DND-41 (cell line): ENCODE results near the gene VWA1.
"Not testable (repeated sequence)": the region's sequence is repeated elsewhere in the genome, so short reads cannot be mapped to it uniquely, and the experiment has no call there.

Experiments
- ATAC-seq: fragments of 200-7000 bp; cut with Tn5 transposase; 3 replicates; pipeline ENCODE4 v1.9.1; 2021; ENCODE audit warnings: low read depth; ENCODE audit not compliant: insufficient read depth
- DNase-seq: peaks from one replicate; pipeline ENCODE4 v3.0.0-alpha.2; 2020
- H2AFZ ChIP-seq: 2 replicates; pipeline ENCODE4 v1.6.0; 2012; ENCODE audit warnings: low read depth, low read length
- H3K27ac ChIP-seq: 2 replicates; pipeline ENCODE4 v1.5.1; 2012; ENCODE audit warnings: low read length, inconsistent platforms
- H3K27me3 ChIP-seq: fragments of 200-600 bp; sonication (generic); 2 replicates; pipeline ENCODE4 v1.6.0; 2012; ENCODE audit warnings: low read length, mild to moderate bottlenecking, inconsistent platforms; ENCODE audit not compliant: insufficient read depth, poor library complexity
- H3K36me3 ChIP-seq: 2 replicates; pipeline ENCODE4 v1.5.1; 2012; ENCODE audit warnings: low read length, inconsistent platforms; ENCODE audit not compliant: insufficient read depth
- H3K4me1 ChIP-seq: 2 replicates; pipeline ENCODE4 v1.5.1; 2012; ENCODE audit warnings: mild to moderate bottlenecking, low read length; ENCODE audit not compliant: insufficient read depth
- H3K4me2 ChIP-seq: 2 replicates; pipeline ENCODE4 v1.6.0; 2012; ENCODE audit warnings: mild to moderate bottlenecking, moderate library complexity, low read length, inconsistent platforms; ENCODE audit not compliant: insufficient read depth
- H3K4me3 ChIP-seq, 2 experiments: fragments of 200-600 bp in 1 of 2; shearing (Covaris generic) in 1 of 2; 2 replicates each; pipeline ENCODE4 v1.5.1; 2012 to 2016; ENCODE audit warnings: inconsistent platforms in 2 of 2, low read length in 2 of 2, mild to moderate bottlenecking in 2 of 2, low read depth in 1 of 2, moderate library complexity in 1 of 2
- H3K79me2 ChIP-seq: 2 replicates; pipeline ENCODE4 v1.6.0; 2012; ENCODE audit warnings: low read length, inconsistent platforms; ENCODE audit not compliant: insufficient read depth
- H3K9ac ChIP-seq: 2 replicates; pipeline ENCODE4 v1.6.0; 2012; ENCODE audit warnings: low read depth, mild to moderate bottlenecking, inconsistent platforms, low read length, moderate library complexity
- H3K9me3 ChIP-seq: 2 replicates; pipeline ENCODE4 v1.5.1; 2012; ENCODE audit warnings: low read length, moderate library complexity, mild to moderate bottlenecking, inconsistent platforms; ENCODE audit not compliant: insufficient read depth, severe bottlenecking
- H4K20me1 ChIP-seq: 2 replicates; pipeline ENCODE4 v1.6.0; 2012; ENCODE audit warnings: low read length; ENCODE audit not compliant: insufficient read depth
- EZH2 ChIP-seq: IDR thresholded peaks from 3 replicates; pipeline ENCODE4 v1.6.1; 2012; ENCODE audit warnings: borderline replicate concordance, low read depth, mild to moderate bottlenecking, moderate library complexity, low read length, inconsistent platforms; ENCODE audit not compliant: severe bottlenecking
- TF ChIP-seq, protein P1 (sequence below): IDR thresholded peaks from 2 replicates; pipeline ENCODE4 v1.5.1; 2012; ENCODE audit warnings: borderline replicate concordance, low read length, moderate library complexity, mild to moderate bottlenecking; ENCODE audit not compliant: poor library complexity, severe bottlenecking; ENCODE audit errors: extremely low read depth

VWA1 gene

DNA sequence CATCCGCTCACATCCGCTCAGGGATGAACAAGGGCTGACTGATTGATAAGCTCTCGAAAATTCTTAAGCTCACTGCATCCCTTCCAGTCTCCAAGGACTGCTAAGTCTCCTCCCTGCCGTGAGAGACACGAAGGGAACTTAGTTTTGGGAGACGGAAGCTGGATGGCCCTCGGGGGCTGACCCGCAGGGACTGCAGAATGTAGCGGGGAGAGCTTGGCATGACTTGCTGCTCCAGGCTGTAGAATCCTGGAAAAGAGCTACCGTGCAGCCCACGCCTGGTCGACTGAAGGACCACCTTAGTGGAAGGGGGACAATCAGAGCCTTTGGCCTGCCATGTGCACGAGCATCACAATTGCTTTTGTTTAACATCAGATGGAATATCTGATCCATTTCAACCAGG lies 19.7 kb upstream of the VWA1 start:
- ATAC-seq: no peak
- DNase-seq: no peak

DNA sequence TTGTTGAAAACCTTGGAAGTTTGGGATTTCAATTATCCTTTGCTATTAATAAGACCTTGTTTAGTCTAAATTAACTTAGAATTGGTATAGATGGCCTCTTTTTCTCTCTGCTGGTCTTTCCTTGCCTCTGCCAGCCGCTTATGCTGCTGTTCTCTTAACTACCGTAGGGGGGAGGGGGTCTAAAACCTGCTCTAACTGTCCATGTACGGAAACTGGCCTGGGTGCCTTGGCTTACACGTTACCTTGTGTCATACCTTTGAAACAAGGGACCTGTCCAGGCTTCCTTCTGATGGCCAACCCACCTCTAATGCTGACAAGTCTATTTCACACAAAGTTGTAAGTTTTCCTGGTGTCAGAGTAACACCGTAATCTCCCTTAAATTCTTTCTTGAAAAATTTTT lies 18.1 kb upstream of the VWA1 start:
- not testable (repeated sequence) for H3K4me2 ChIP-seq, H3K4me3 ChIP-seq

More for the DNA sequence above, 19.7 kb upstream of the VWA1 start:
- Histone ChIP-seq H3K4me3 (no peak overlapping the region), H3K79me2 (no peaks in the 10 kb centered on the region), H2AFZ (no peak overlapping the region), H3K27me3 (no peaks in the 10 kb centered on the region), H3K4me2 (no peak overlapping the region), H3K4me1 (no peaks in the 10 kb centered on the region), H3K36me3 (no peaks in the 10 kb centered on the region), H4K20me1 (no peaks in the 10 kb centered on the region), H3K9ac (no peak overlapping the region), H3K9me3 (no peaks in the 10 kb centered on the region), H3K27ac (no peak overlapping the region)
- TF ChIP-seq, protein P1, sequence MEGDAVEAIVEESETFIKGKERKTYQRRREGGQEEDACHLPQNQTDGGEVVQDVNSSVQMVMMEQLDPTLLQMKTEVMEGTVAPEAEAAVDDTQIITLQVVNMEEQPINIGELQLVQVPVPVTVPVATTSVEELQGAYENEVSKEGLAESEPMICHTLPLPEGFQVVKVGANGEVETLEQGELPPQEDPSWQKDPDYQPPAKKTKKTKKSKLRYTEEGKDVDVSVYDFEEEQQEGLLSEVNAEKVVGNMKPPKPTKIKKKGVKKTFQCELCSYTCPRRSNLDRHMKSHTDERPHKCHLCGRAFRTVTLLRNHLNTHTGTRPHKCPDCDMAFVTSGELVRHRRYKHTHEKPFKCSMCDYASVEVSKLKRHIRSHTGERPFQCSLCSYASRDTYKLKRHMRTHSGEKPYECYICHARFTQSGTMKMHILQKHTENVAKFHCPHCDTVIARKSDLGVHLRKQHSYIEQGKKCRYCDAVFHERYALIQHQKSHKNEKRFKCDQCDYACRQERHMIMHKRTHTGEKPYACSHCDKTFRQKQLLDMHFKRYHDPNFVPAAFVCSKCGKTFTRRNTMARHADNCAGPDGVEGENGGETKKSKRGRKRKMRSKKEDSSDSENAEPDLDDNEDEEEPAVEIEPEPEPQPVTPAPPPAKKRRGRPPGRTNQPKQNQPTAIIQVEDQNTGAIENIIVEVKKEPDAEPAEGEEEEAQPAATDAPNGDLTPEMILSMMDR: no peak
- TF ChIP-seq EZH2: no peak

DNA sequence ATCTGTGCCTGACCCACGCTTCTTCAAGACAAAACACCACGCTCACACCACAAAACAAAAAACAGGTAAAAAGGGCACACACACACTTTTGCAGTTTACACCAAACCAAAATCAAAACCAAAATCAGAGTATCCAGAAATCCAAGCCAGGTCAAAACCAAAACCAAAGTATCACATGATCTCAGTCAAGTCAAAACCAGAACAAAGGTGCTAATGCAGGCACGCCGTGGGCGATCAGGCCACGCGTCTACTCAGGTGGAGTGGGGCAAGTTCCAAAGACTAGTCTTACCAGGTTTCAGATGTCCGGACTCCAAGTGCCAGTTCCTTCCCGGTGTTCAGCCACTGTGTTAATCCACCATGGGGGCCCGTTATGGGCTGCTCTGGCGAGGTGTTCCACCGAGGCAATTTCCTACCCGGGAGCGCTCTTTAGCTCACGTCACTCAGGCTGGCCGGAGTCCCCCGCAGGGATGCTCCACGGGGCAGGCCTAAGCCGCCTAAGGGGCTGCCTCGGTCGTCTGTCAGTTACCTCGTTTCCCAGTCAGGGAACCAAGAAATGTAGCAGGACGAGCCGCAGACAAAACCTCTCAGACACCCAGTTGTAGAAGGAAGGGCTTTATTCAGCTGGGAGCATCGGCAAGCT lies 17.5 kb upstream of the VWA1 start:
- not testable (repeated sequence) for H4K20me1 ChIP-seq, H2AFZ ChIP-seq, H3K79me2 ChIP-seq, DNase-seq, H3K4me2 ChIP-seq, H3K4me1 ChIP-seq, H3K9me3 ChIP-seq, H3K4me3 ChIP-seq, ATAC-seq, H3K9ac ChIP-seq, H3K27me3 ChIP-seq, H3K27ac ChIP-seq, H3K36me3 ChIP-seq

More for the DNA sequence above, 18.1 kb upstream of the VWA1 start:
- H3K9me3 ChIP-seq, H3K27me3 ChIP-seq, H2AFZ ChIP-seq, DNase-seq, H3K27ac ChIP-seq, H3K9ac ChIP-seq, ATAC-seq, H3K4me1 ChIP-seq, H4K20me1 ChIP-seq, H3K79me2 ChIP-seq, H3K36me3 ChIP-seq: not testable (repeated sequence)

DNA sequence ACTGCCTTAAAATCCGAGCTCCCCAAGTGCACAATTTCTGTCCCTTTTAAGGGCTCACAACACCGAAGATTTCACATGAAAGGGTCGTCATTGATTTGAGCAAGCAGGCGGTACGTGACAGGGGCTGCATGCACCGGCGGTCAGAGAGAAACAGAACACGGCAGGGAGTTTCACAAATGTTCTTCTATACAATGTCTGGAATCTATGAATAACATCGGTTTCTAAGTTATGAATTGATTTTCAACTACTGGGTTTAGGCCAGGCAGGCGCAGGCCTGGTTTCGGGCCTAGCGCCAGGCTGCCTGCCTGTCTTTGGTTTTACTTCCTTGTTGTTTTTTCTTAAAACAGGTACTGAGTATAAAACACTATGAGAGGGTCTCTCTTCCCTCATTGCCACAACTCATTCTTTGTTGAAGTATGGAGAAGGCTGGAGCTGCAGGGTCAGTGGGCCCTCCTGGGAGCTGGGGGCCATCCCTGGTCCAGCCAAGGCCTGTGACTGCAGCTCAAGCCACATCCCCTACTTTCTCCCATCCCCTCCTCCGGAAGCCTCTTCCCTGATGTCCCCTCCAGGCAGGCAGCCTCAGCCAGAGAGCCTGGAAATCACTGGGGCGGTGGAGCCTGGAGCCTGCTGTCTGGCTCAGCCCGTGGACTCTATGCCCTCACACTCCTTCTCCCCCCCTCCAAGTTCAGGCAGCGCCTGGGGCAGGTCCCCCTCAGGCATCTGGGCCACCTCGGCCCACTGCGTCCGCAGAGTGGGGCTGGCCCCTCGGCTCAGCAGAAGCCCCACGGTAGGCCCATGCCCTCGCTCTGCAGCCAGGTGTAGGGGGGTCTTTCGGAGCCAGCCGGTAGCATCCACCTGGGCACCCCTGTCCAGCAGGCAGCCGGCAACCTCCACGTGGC lies 16.8 kb upstream of the VWA1 start:
- H3K9ac ChIP-seq: no peak overlapping the region
- TF ChIP-seq, protein P1: no peak
- no peak for TF ChIP-seq EZH2
- no peaks in the 10 kb centered on the region for H3K79me2 ChIP-seq
- no peak overlapping the region for H3K4me3 ChIP-seq
- H3K9me3 ChIP-seq: no peaks in the 10 kb centered on the region
- no peaks in the 10 kb centered on the region for H4K20me1 ChIP-seq
- no peak overlapping the region for H3K4me2 ChIP-seq
- H2AFZ ChIP-seq: no peak overlapping the region
- no peaks in the 10 kb centered on the region for H3K36me3 ChIP-seq
- DNase-seq: no peak
- no peak for ATAC-seq
- no peak overlapping the region for H3K27ac ChIP-seq
- H3K27me3 ChIP-seq: no peaks in the 10 kb centered on the region
- H3K4me1 ChIP-seq: no peaks in the 10 kb centered on the region
